ENCODE data around the gene OSBPL8.
"Not testable (repeated sequence)": the region's sequence is repeated elsewhere in the genome, so short reads cannot be mapped to it uniquely, and the experiment has no call there.

OSBPL8 gene

GRCh38 chr12:76340680-76341435, 218.7 kb downstream of the OSBPL8 start:
- no peak overlapping the region for H3K4me3 ChIP-seq (ENCODE audit: control insufficient read depth, low read depth, low read length)
- no peak for TF ChIP-seq CTCF (conservative IDR thresholded peaks at IDR 0.05; ENCODE audit: control insufficient read depth, insufficient read depth, low read depth, low read length)
- DNase-seq (ENCODE audit: low read depth) = no peak

GRCh38 chr12:76337583-76337982, 222.0 kb downstream of the OSBPL8 start:
- no peak for TF ChIP-seq CTCF (conservative IDR thresholded peaks at IDR 0.05; ENCODE audit: control insufficient read depth, insufficient read depth, low read depth, low read length)

GRCh38 chr12:76332606-76333005, 227.0 kb downstream of the OSBPL8 start:
- H3K4me3 ChIP-seq (ENCODE audit: control insufficient read depth, low read depth, low read length) = no peak overlapping the region
- TF ChIP-seq CTCF (conservative IDR thresholded peaks at IDR 0.05; ENCODE audit: control insufficient read depth, insufficient read depth, low read depth, low read length) = no peak
- no peak for DNase-seq (ENCODE audit: low read depth)

More at GRCh38 chr12:76337583-76337982, 222.0 kb downstream of the OSBPL8 start:
- peak; percentile 45 for DNase-seq (ENCODE audit: low read depth)
- H3K4me3 ChIP-seq (ENCODE audit: control insufficient read depth, low read depth, low read length) = no peak overlapping the region

- H3K4me3 ChIP-seq (ENCODE audit: control insufficient read depth, low read depth, low read length) = no peak overlapping the region
- no peak for DNase-seq (ENCODE audit: low read depth)
- TF ChIP-seq CTCF (conservative IDR thresholded peaks at IDR 0.05; ENCODE audit: control insufficient read depth, insufficient read depth, low read depth, low read length) = no peak
Measured at GRCh38 chr12:76329606-76330005, 230.0 kb downstream of the OSBPL8 start.

- no peak for TF ChIP-seq CTCF (conservative IDR thresholded peaks at IDR 0.05; ENCODE audit: control insufficient read depth, insufficient read depth, low read depth, low read length)
- H3K4me3 ChIP-seq (ENCODE audit: control insufficient read depth, low read depth, low read length) = no peak overlapping the region
- DNase-seq (ENCODE audit: low read depth) = peak; percentile 80
Measured at GRCh38 chr12:76329159-76329558, 230.4 kb downstream of the OSBPL8 start.

- DNase-seq (ENCODE audit: low read depth); H3K4me3 ChIP-seq (ENCODE audit: control insufficient read depth, low read depth, low read length): not testable (repeated sequence)
Measured at GRCh38 chr12:76319595-76320319, 239.8 kb downstream of the OSBPL8 start.
